Measurements from ENCODE around the gene ADM2. TPM values are rescaled to one million over a fixed set of nuclear protein-coding genes. Genes with fewer than 3 reads are reported as not detected.

The ADM2 gene
- total RNA-seq, 1 donor from 2014 or later, result 23.0 TPM

GRCh38 chr22:50508897-50509296 lies 27.6 kb downstream of the ADM2 start:
- Histone ChIP-seq H3K27ac (ENCODE audit: low read depth, low read length) (peak overlapping the region; percentile 85), H3K79me2 (ENCODE audit: insufficient read depth, low read length) (peaks cover 72% of the 10 kb centered on the region), H2AFZ (ENCODE audit: low read depth, low read length) (peak overlapping the region; percentile 52), H3K27me3 (ENCODE audit: insufficient read depth, low read length) (no peaks in the 10 kb centered on the region), H3K4me1 (ENCODE audit: insufficient read depth, low read length) (peaks cover 14% of the 10 kb centered on the region), H3K9me3 (ENCODE audit: insufficient read depth, low read depth, low read length) (no peaks in the 10 kb centered on the region), H3K36me3 (ENCODE audit: insufficient read depth, low read length) (no peaks in the 10 kb centered on the region), H3K4me2 (ENCODE audit: low read length) (peak overlapping the region; percentile 86), H3K9ac (ENCODE audit: low read length) (peak overlapping the region; percentile 83), H4K20me1 (ENCODE audit: insufficient read depth, low read length) (peaks cover 31% of the 10 kb centered on the region), H3K4me3 (ENCODE audit: insufficient read depth, low read depth, low read length) (peak overlapping the region; percentile 78)
- H3K4me1 Mint-ChIP-seq (ENCODE audit: low read depth, unreplicated experiment), result peaks cover 2% of the 10 kb centered on the region
- no peak for FAIRE-seq
- H3K9me3 Mint-ChIP-seq (ENCODE audit: unreplicated experiment), result no peaks in the 10 kb centered on the region
- no peaks in the 10 kb centered on the region for H3K27me3 Mint-ChIP-seq (ENCODE audit: low read depth, unreplicated experiment)
- DNase-seq (ENCODE audit: low read depth), result no peak
- no peaks in the 10 kb centered on the region for H3K36me3 Mint-ChIP-seq (ENCODE audit: low read depth, unreplicated experiment)
- TF ChIP-seq EZH2 (IDR thresholded peaks at IDR 0.05; ENCODE audit: insufficient read depth, low read length) (no peak), CTCF (IDR thresholded peaks at IDR 0.05; ENCODE audit: insufficient read depth, low read depth, low read length) (no peak)
- H3K4me3 Mint-ChIP-seq (ENCODE audit: unreplicated experiment), result peak overlapping the region; percentile 87
- peak overlapping the region; percentile 37 for H3K27ac Mint-ChIP-seq (ENCODE audit: unreplicated experiment)

- Mint-ChIP-seq H3K27me3 (ENCODE audit: low read depth, unreplicated experiment) (no peaks in the 10 kb centered on the region), H3K4me3 (ENCODE audit: unreplicated experiment) (no peak overlapping the region), H3K9me3 (ENCODE audit: unreplicated experiment) (no peaks in the 10 kb centered on the region), H3K27ac (ENCODE audit: unreplicated experiment) (no peak overlapping the region), H3K36me3 (ENCODE audit: low read depth, unreplicated experiment) (peaks cover 9% of the 10 kb centered on the region), H3K4me1 (ENCODE audit: low read depth, unreplicated experiment) (peaks cover 2% of the 10 kb centered on the region)
- TF ChIP-seq CTCF (IDR thresholded peaks at IDR 0.05; ENCODE audit: insufficient read depth, low read depth, low read length) (no peak), EZH2 (IDR thresholded peaks at IDR 0.05; ENCODE audit: insufficient read depth, low read length) (no peak)
- Histone ChIP-seq H3K27me3 (ENCODE audit: insufficient read depth, low read length) (no peaks in the 10 kb centered on the region), H3K9ac (ENCODE audit: low read length) (no peak overlapping the region), H4K20me1 (ENCODE audit: insufficient read depth, low read length) (peaks cover 30% of the 10 kb centered on the region), H2AFZ (ENCODE audit: low read depth, low read length) (no peak overlapping the region), H3K27ac (ENCODE audit: low read depth, low read length) (no peak overlapping the region), H3K4me3 (ENCODE audit: insufficient read depth, low read depth, low read length) (no peak overlapping the region), H3K79me2 (ENCODE audit: insufficient read depth, low read length) (peaks cover 73% of the 10 kb centered on the region), H3K9me3 (ENCODE audit: insufficient read depth, low read depth, low read length) (no peaks in the 10 kb centered on the region), H3K4me1 (ENCODE audit: insufficient read depth, low read length) (peaks cover 10% of the 10 kb centered on the region), H3K36me3 (ENCODE audit: insufficient read depth, low read length) (no peaks in the 10 kb centered on the region), H3K4me2 (ENCODE audit: low read length) (no peak overlapping the region)
- no peak for FAIRE-seq
- DNase-seq (ENCODE audit: low read depth), result no peak
Measured at GRCh38 chr22:50513175-50513574, 31.8 kb downstream of the ADM2 start.

GRCh38 chr22:50516068-50516467 lies 34.7 kb downstream of the ADM2 start:
- no peaks in the 10 kb centered on the region for H3K9me3 Mint-ChIP-seq (ENCODE audit: unreplicated experiment)

More at GRCh38 chr22:50516068-50516467, 34.7 kb downstream of the ADM2 start:
- H3K79me2 ChIP-seq (ENCODE audit: insufficient read depth, low read length), result peaks cover 49% of the 10 kb centered on the region
- no peaks in the 10 kb centered on the region for H3K9me3 ChIP-seq (ENCODE audit: insufficient read depth, low read depth, low read length)
- FAIRE-seq (no peak), DNase-seq (ENCODE audit: low read depth) (no peak)
- H3K4me3 ChIP-seq (ENCODE audit: insufficient read depth, low read depth, low read length), result no peak overlapping the region
- H3K4me3 Mint-ChIP-seq (ENCODE audit: unreplicated experiment), result no peak overlapping the region
- H4K20me1 ChIP-seq (ENCODE audit: insufficient read depth, low read length), result peaks cover 30% of the 10 kb centered on the region
- no peaks in the 10 kb centered on the region for H3K36me3 ChIP-seq (ENCODE audit: insufficient read depth, low read length)
- no peak overlapping the region for H2AFZ ChIP-seq (ENCODE audit: low read depth, low read length)
- no peaks in the 10 kb centered on the region for H3K4me1 ChIP-seq (ENCODE audit: insufficient read depth, low read length)
- H3K36me3 Mint-ChIP-seq (ENCODE audit: low read depth, unreplicated experiment), result peaks cover 9% of the 10 kb centered on the region
- no peak for TF ChIP-seq EZH2 (IDR thresholded peaks at IDR 0.05; ENCODE audit: insufficient read depth, low read length)
- no peak for TF ChIP-seq CTCF (IDR thresholded peaks at IDR 0.05; ENCODE audit: insufficient read depth, low read depth, low read length)
- H3K27ac Mint-ChIP-seq (ENCODE audit: unreplicated experiment), result no peak overlapping the region
- no peak overlapping the region for H3K9ac ChIP-seq (ENCODE audit: low read length)
- H3K27me3 Mint-ChIP-seq (ENCODE audit: low read depth, unreplicated experiment), result no peaks in the 10 kb centered on the region
- H3K27me3 ChIP-seq (ENCODE audit: insufficient read depth, low read length), result no peaks in the 10 kb centered on the region
- no peak overlapping the region for H3K27ac ChIP-seq (ENCODE audit: low read depth, low read length)
- H3K4me1 Mint-ChIP-seq (ENCODE audit: low read depth, unreplicated experiment), result no peaks in the 10 kb centered on the region
- no peak overlapping the region for H3K4me2 ChIP-seq (ENCODE audit: low read length)
